ENCODE results near the gene MTF1.

The MTF1 gene

DNA sequence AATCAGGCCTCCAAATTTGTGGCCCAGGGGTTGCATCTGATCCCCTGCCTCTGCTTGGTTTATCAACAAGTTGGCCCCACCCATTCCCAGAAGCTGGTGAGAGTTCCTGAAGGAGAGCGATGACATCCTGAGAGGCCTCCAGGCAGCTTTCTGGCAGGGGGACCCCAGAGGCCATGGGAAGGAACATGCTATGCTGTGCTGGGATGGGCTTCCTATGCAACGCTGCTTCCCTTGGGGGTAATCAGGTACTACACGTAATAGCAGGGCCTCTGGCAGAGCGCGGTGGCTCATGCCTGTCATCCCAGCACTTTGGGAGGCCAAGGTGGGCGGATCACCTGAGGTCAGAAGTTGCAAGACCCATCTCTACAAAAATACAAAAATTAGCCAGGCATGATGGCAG, 8.4 kb upstream of the MTF1 start:
- DNase-seq (ENCODE audit: low read depth): no peak
- H3K4me3 ChIP-seq (ENCODE audit: low read depth, low read length): no peak overlapping the region
- in situ Hi-C loops (cut with HindIII; ENCODE audit: low sequenced_read_pairs): no loop called here
- TF ChIP-seq, protein P1, sequence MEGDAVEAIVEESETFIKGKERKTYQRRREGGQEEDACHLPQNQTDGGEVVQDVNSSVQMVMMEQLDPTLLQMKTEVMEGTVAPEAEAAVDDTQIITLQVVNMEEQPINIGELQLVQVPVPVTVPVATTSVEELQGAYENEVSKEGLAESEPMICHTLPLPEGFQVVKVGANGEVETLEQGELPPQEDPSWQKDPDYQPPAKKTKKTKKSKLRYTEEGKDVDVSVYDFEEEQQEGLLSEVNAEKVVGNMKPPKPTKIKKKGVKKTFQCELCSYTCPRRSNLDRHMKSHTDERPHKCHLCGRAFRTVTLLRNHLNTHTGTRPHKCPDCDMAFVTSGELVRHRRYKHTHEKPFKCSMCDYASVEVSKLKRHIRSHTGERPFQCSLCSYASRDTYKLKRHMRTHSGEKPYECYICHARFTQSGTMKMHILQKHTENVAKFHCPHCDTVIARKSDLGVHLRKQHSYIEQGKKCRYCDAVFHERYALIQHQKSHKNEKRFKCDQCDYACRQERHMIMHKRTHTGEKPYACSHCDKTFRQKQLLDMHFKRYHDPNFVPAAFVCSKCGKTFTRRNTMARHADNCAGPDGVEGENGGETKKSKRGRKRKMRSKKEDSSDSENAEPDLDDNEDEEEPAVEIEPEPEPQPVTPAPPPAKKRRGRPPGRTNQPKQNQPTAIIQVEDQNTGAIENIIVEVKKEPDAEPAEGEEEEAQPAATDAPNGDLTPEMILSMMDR (IDR thresholded peaks at IDR 0.05; ENCODE audit: low read depth, low read length, missing control alignments): no peak

DNA sequence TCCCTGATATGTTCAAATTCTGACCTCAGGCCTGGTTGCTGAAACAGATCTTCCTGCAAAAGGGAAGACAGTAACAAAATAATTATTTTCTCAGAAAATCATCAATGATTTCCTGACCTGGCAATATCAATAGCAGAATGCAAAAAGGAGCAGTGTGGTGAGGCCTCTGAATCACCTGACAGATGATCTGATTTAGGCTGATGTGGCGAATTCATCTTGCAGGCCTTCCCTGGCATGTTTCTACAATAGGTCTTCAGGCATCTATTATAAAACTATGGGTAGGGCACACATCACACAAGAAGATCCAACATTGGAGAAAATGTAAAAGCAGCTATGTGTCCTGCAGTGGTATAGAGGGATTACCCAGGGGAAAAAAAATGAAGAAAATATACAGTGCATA, 7.1 kb upstream of the MTF1 start:
- TF ChIP-seq, protein P1 (IDR thresholded peaks at IDR 0.05; ENCODE audit: low read depth, low read length, missing control alignments): no peak
- DNase-seq (ENCODE audit: low read depth): no peak
- H3K4me3 ChIP-seq (ENCODE audit: low read depth, low read length): no peak overlapping the region
- in situ Hi-C loops (cut with HindIII; ENCODE audit: low sequenced_read_pairs): no loop called here

DNA sequence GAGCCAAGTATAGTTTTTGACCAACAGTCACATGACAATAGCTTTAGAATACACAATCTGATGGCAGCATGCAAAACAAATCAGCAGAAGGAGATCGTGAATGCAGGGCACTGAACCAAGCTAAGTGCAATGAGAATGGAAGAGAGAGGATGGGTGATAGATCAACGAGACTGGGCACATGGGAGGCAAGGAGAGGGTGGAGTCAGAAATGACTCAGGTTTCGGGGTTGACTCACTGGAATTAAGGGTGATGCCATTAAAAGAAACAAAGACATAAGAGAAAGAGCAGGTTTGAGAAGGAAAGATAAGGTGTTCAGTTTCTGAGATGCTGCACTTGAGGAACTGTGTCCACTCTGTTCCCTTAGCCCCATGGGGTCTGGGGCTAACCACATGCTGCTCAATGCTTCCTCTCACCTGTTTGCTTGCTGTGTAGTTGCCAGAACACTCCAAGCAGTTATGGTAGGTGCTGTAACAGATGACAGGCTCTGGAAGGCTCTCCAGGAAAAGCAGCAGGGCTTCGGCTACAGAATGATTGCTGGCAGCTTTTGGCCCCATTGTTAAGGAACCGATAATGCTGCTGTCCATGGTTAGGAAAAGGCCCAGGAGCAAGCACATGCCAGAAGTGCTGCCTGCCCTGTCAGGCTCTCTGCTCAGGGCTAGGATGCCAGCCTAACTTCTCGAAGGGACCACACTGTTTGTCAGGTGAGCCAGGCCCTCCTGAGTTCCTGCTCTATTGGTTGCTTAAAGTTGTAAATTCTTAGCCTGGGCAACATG, 6.1 kb upstream of the MTF1 start:
- TF ChIP-seq, protein P1 (IDR thresholded peaks at IDR 0.05; ENCODE audit: low read depth, low read length, missing control alignments): no peak
- no peak for DNase-seq (ENCODE audit: low read depth)
- in situ Hi-C loops (cut with HindIII; ENCODE audit: low sequenced_read_pairs): no loop called here
- H3K4me3 ChIP-seq (ENCODE audit: low read depth, low read length): no peak overlapping the region

DNA sequence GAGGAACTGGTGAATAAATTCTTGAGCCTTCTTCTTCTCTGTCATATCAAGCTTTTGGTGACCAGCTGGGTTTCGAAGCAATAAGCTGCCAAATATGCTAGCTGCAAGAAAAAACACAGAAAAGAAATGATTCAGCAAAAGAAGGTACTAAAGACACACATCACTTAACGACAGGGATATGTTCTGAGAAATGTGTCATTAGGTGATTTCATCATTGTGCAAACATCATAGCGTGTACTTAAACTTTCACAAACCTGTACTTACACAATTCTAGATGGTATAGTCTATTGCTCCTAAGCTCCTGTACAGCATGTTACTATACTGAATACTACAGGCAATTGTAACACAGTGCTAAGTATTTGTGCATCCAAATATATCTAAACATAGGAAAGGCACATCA, 2.9 kb upstream of the MTF1 start:
- no peak for DNase-seq (ENCODE audit: low read depth)
- in situ Hi-C loops (cut with HindIII; ENCODE audit: low sequenced_read_pairs): no loop called here
- no peak overlapping the region for H3K4me3 ChIP-seq (ENCODE audit: low read depth, low read length)
- TF ChIP-seq, protein P1 (IDR thresholded peaks at IDR 0.05; ENCODE audit: low read depth, low read length, missing control alignments): no peak

DNA sequence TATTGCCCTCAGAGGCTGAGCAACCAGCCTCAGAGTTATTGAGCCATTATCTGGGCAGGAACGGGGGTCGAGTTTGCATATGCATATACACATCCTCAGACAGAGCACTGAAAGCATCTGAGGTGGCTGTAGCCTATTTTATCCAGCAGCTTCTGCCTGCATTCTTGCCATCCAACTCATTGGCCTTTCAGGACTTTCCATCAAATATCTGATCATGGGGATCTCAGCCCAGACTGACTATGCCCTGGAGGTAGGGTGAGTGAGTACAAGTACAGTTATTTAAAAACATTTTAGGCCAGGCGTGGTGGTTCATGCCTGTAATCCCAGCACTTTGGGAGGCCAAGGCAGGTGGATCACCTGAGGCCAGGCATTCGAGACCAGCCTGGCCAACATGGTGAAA, 1.8 kb upstream of the MTF1 start:
- TF ChIP-seq, protein P1 (IDR thresholded peaks at IDR 0.05; ENCODE audit: low read depth, low read length, missing control alignments): no peak
- H3K4me3 ChIP-seq (ENCODE audit: low read depth, low read length): no peak overlapping the region
- in situ Hi-C loops (cut with HindIII; ENCODE audit: low sequenced_read_pairs): no loop called here
- no peak for DNase-seq (ENCODE audit: low read depth)

DNA sequence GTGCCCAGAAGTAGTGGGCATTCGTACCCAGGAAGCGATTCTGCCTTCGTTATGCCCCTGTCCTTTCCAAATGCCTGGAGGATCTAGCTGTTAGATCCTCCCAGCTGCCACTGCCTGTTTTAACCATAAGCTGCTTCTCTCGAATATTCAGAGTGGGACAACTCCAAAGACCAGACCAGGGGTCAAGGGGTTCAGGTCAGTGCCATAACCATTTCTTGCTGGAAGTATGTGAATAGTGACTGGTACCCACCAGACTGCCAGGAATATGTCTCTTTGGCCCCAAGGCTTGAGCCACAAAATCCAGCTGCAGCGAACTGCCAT, 914 bp upstream of the MTF1 start:
- DNase-seq (ENCODE audit: low read depth): no peak
- H3K4me3 ChIP-seq (ENCODE audit: low read depth, low read length): peak overlapping the region; percentile 91
- TF ChIP-seq, protein P1 (IDR thresholded peaks at IDR 0.05; ENCODE audit: low read depth, low read length, missing control alignments): no peak
- in situ Hi-C loops (cut with HindIII; ENCODE audit: low sequenced_read_pairs): no loop called here

All from astrocyte of the cerebellum (primary cell).